C4-2B (cell line): Measurements from ENCODE around the gene OR5K2.

Experiments used
- ZFX ChIP-seq: fragments of 450-650 bp; IDR thresholded peaks from 2 replicates; pipeline ENCODE4 v1.6.1; 2017
- TF ChIP-seq, protein P1 (sequence below): fragments of 450-650 bp; conservative IDR thresholded peaks from 2 replicates; pipeline ENCODE4 v1.5.1; 2017; ENCODE audit warnings: mild to moderate bottlenecking

DNA sequence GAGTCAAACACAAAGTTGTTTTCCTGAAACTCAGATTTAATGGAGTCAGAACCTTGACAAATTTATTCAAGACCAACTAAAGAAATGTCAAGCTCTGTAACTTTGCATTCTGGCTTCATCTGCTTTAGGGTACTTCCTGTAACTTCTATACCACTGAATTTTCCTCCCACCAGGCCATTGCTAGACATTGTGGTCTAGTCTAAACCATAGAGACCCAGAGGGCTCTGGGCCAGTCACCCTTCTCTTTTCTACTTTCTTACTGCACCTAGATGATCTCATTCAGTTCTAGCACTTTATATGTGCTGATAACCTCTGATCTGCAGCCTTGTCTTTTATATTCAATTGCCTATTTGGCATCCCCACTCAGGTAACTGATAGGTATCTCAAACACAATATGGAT lies 37.3 kb upstream of the OR5K2 start:
- TF ChIP-seq, protein P1, sequence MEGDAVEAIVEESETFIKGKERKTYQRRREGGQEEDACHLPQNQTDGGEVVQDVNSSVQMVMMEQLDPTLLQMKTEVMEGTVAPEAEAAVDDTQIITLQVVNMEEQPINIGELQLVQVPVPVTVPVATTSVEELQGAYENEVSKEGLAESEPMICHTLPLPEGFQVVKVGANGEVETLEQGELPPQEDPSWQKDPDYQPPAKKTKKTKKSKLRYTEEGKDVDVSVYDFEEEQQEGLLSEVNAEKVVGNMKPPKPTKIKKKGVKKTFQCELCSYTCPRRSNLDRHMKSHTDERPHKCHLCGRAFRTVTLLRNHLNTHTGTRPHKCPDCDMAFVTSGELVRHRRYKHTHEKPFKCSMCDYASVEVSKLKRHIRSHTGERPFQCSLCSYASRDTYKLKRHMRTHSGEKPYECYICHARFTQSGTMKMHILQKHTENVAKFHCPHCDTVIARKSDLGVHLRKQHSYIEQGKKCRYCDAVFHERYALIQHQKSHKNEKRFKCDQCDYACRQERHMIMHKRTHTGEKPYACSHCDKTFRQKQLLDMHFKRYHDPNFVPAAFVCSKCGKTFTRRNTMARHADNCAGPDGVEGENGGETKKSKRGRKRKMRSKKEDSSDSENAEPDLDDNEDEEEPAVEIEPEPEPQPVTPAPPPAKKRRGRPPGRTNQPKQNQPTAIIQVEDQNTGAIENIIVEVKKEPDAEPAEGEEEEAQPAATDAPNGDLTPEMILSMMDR: no peak
- no peak for TF ChIP-seq ZFX
